ENCODE measurements around the gene RIPK4.

The RIPK4 gene

GRCh38 chr21:41776778-41777177 is 9.9 kb upstream of the RIPK4 start:
- DNase-seq (ENCODE audit: low read depth): no peak
- no peak overlapping the region for H3K4me3 ChIP-seq (ENCODE audit: low read length)
- TF ChIP-seq, protein P1, sequence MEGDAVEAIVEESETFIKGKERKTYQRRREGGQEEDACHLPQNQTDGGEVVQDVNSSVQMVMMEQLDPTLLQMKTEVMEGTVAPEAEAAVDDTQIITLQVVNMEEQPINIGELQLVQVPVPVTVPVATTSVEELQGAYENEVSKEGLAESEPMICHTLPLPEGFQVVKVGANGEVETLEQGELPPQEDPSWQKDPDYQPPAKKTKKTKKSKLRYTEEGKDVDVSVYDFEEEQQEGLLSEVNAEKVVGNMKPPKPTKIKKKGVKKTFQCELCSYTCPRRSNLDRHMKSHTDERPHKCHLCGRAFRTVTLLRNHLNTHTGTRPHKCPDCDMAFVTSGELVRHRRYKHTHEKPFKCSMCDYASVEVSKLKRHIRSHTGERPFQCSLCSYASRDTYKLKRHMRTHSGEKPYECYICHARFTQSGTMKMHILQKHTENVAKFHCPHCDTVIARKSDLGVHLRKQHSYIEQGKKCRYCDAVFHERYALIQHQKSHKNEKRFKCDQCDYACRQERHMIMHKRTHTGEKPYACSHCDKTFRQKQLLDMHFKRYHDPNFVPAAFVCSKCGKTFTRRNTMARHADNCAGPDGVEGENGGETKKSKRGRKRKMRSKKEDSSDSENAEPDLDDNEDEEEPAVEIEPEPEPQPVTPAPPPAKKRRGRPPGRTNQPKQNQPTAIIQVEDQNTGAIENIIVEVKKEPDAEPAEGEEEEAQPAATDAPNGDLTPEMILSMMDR (conservative IDR thresholded peaks at IDR 0.05; ENCODE audit: low read depth, low read length): no peak

DNA sequence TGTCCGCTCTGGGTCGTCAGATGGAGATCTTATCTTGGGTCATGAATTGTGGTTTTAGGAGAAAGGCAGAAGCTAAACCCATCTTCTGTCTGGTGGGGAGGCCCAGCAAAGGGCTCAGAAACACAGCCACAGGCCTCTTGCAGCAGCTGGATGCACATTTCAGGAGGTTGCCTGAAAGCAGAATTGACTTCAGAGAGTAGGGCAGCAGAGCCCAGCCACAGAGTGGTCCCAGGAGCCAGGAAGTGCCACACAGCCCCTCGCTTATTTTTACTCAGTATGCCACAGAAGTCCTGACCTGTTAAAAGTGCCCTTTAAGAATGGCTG is 8.3 kb upstream of the RIPK4 start:
- no peak for DNase-seq (ENCODE audit: low read depth)
- H3K4me3 ChIP-seq (ENCODE audit: low read length): no peak overlapping the region
- TF ChIP-seq, protein P1 (conservative IDR thresholded peaks at IDR 0.05; ENCODE audit: low read depth, low read length): no peak

DNA sequence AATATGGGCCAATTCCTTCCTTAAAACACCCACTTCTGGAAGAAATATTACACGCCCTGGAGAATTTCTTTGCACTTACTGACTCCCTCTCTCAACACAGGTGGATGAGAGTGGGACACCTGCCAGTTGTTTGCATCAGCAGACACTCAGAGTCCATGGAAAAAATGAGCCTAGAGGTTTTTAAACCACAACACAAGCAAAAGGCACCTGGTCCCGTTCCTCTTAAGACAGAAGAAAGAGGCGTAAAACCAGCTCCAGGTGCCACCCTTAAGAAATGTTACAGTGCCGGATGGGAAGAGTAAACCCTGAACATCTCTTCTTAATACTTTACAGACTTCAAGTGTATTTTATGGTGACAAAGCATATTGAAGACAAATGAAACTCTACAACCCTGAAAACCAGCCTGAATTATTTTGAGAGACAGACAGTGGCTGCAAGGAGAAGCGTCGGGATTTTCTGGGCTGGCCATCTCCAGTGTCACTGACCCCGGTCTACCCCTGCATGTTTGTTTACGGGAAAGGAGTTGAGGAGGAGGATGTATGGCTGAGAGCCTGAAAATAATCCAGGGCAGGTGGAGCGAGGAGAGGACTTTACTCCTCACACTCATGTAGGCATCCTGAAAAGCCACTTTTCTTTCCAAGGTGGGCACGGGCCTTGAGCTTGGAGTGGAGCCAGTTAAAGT is 7.8 kb upstream of the RIPK4 start:
- no peak for DNase-seq (ENCODE audit: low read depth)
- TF ChIP-seq, protein P1 (conservative IDR thresholded peaks at IDR 0.05; ENCODE audit: low read depth, low read length): no peak
- no peak overlapping the region for H3K4me3 ChIP-seq (ENCODE audit: low read length)

DNA sequence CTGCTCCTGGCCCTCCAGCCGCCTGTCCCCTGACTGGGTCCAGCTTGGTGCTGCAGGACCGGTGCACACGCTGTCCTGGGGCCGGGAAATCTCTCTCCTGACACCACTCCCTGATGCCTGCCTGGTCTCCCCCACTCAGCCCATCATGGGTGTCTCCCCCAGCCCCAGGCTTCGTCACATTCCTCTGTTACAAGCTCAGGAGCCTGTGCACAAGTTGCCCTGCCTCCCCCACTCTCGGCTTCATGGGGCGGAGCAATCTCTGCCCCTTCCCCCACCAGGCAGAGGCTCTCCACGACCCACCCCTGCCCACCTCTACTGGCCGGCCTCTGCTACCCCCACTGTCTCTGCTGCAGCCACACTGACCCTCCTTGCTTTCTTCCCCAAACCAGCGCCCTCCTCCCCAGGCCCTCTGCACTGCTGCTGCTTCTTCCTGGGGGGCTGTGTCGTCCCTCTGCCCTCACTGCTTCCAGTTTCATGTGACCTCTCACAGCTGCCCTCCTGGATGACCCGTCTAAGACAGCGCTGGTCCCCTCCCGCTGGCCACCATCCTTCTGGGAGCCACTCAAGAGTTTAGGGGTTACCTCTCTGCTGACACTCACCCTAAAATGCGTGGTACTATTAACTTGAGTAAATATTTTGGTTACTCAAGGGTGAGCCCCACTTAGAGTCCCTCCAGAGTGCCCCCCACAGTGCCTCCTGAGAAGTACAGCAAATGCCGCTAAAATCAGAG is 5.7 kb upstream of the RIPK4 start:
- TF ChIP-seq, protein P1 (conservative IDR thresholded peaks at IDR 0.05; ENCODE audit: low read depth, low read length): no peak
- no peak for DNase-seq (ENCODE audit: low read depth)

GRCh38 chr21:41771625-41771945 is 4.7 kb upstream of the RIPK4 start:
- no peak overlapping the region for H3K4me3 ChIP-seq (ENCODE audit: low read length)
- DNase-seq (ENCODE audit: low read depth): no peak
- TF ChIP-seq, protein P1 (conservative IDR thresholded peaks at IDR 0.05; ENCODE audit: low read depth, low read length): no peak

More for the DNA sequence above, 5.7 kb upstream of the RIPK4 start:
- no peak overlapping the region for H3K4me3 ChIP-seq (ENCODE audit: low read length)

DNA sequence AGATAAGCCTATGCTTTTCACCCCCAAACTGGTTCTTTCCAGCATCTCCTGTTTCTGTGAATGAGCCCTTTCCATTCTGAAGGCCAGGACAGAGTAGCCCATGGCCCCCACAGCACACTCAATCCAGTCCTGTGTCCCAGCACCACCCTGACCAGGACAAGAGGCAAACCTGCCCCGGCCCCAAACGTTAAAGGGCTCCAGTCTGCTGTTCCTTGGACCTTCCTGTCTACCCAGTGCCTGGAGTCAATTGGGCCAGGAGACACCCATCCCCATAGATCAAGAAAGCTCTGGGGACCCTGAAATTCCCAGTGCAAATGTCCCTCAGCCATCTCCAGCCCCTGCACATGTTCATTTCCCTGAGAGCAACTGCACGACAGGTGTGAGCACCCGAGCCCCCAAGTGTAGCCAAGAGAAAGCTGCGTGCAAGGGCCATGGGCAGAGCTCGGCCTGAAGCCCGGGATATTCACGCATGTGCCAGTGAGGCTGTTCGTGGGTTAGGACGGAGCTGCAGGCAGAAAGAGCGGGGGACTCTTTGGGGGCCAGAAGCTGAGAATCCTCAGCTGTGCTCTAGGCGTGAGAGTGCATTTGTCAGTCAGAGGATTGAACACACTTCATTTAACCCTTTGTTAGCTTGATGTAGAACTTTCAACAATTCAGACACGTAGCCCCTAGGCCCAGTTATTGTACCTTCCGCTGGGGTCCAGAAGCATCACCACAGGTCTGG is 4.2 kb upstream of the RIPK4 start:
- TF ChIP-seq, protein P1 (conservative IDR thresholded peaks at IDR 0.05; ENCODE audit: low read depth, low read length): no peak
- no peak overlapping the region for H3K4me3 ChIP-seq (ENCODE audit: low read length)
- no peak for DNase-seq (ENCODE audit: low read depth)
